Effector memory CD8-positive, alpha-beta T cell (primary cell): ENCODE data around the gene PFAS.

ENCODE experiments used
- ATAC-seq: fragments of 150-1000 bp; cut with Tn5 transposase; replicated peaks from 2 replicates; pipeline ENCODE4 v1.10.0; 2021; ENCODE audit warnings: mild to moderate bottlenecking, moderate library complexity
- DNase-seq, 3 experiments: peaks; one replicate each; pipeline ENCODE4 v3.0.0; 2021
- H3K27ac Mint-ChIP-seq, 2 donors: one replicate each; pipeline ENCODE4 v1.8.0; 2022; ENCODE audit warnings: mild to moderate bottlenecking in 2 of 2, mixed read lengths in 2 of 2, moderate library complexity in 2 of 2
- H3K27me3 Mint-ChIP-seq, 2 donors: one replicate each; pipeline ENCODE4 v1.8.0; 2022; ENCODE audit warnings: mixed read lengths in 2 of 2
- H3K36me3 Mint-ChIP-seq: one replicate; pipeline ENCODE4 v1.8.0; 2022; ENCODE audit warnings: mild to moderate bottlenecking, moderate library complexity, mixed read lengths; ENCODE audit not compliant: insufficient read depth
- H3K4me1 Mint-ChIP-seq, 2 donors: one replicate each; pipeline ENCODE4 v1.8.0; 2022; ENCODE audit warnings: low read depth in 2 of 2, mixed read lengths in 2 of 2
- H3K4me3 Mint-ChIP-seq, 2 donors: one replicate each; pipeline ENCODE4 v1.8.0; 2022; ENCODE audit warnings: mild to moderate bottlenecking in 2 of 2, mixed read lengths in 2 of 2, moderate library complexity in 2 of 2
- H3K9me3 Mint-ChIP-seq, 2 donors: one replicate each; pipeline ENCODE4 v1.8.0; 2022; ENCODE audit warnings: mixed read lengths in 2 of 2

Gene PFAS

DNA sequence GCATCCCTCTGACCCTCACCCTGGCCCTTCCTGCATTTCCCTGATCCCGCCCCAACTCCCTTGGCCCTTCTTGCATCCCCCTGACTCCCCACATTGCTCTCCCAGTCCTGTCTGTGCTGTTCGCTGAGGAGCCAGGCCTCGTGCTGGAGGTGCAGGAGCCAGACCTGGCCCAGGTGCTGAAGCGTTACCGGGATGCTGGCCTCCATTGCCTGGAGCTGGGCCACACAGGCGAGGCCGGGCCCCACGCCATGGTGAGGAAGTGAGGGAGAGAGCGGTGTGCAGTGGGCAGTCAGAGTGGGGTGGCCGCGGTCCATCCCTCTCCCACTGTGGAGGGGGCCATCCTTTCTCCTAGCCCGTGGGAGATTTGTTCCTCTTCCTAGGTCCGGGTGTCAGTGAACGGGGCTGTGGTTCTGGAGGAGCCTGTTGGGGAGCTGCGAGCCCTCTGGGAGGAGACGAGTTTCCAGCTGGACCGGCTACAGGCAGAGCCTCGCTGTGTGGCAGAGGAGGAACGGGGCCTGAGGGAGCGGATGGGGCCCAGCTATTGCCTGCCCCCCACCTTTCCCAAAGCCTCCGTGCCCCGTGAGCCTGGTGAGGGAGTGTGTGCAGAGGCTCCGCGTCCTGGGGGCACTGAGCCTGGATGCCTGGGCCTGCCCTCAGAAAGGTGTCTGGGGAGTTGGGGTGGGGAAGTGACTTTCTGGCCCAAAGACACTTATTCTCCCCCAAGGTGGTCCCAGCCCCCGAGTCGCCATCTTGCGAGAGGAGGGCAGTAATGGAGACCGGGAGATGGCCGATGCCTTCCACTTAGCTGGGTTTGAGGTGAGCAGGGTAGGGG, 17.8 kb downstream of the PFAS start:
- peaks cover 6% of the 10 kb centered on the region for H3K36me3 Mint-ChIP-seq
- no peak for ATAC-seq
- no peak overlapping the region for H3K4me3 Mint-ChIP-seq
- H3K9me3 Mint-ChIP-seq, result no peaks in the 10 kb centered on the region
- DNase-seq, result no peak
- H3K27me3 Mint-ChIP-seq, result no peaks in the 10 kb centered on the region
- H3K4me1 Mint-ChIP-seq, result no peaks in the 10 kb centered on the region
- H3K27ac Mint-ChIP-seq, result peak overlapping the region in 1 of 2 donors; percentile 66

GRCh38 chr17:8267480-8268147, 18.5 kb downstream of the PFAS start:
- no peak for ATAC-seq
- no peaks in the 10 kb centered on the region for H3K4me1 Mint-ChIP-seq
- no peaks in the 10 kb centered on the region for H3K27me3 Mint-ChIP-seq
- no peak for DNase-seq
- peaks cover 6% of the 10 kb centered on the region for H3K36me3 Mint-ChIP-seq
- H3K4me3 Mint-ChIP-seq, result no peak overlapping the region
- H3K9me3 Mint-ChIP-seq, result no peaks in the 10 kb centered on the region
- no peak overlapping the region for H3K27ac Mint-ChIP-seq

GRCh38 chr17:8268550-8269298, 19.6 kb downstream of the PFAS start:
- no peak overlapping the region for H3K4me3 Mint-ChIP-seq
- no peaks in the 10 kb centered on the region for H3K27me3 Mint-ChIP-seq
- ATAC-seq (no peak), DNase-seq (no peak)
- H3K27ac Mint-ChIP-seq, result peak overlapping the region in 1 of 2 donors; percentile 62
- peaks cover 6% of the 10 kb centered on the region for H3K36me3 Mint-ChIP-seq
- H3K9me3 Mint-ChIP-seq, result no peaks in the 10 kb centered on the region
- H3K4me1 Mint-ChIP-seq, result no peaks in the 10 kb centered on the region

DNA sequence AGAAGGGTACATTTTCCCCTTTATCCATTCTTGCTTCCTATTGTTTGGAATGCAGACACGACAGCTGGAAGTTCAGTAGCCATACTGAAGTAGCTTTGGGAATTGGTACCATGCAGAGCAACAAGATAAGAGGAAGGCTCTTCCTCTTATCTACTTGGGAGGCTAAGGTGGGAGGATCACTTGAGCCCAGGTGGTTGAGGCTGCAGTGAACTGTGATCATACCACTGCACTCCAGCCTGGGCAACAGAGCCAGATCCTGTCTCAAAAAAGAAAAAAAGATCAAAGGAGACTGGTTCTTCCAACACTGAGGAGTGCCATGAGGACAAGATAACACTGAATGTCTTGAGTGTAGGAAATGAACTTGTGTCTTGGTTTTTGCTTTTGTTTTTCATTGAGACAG, 23.3 kb downstream of the PFAS start:
- no peaks in the 10 kb centered on the region for H3K27me3 Mint-ChIP-seq
- H3K27ac Mint-ChIP-seq, result no peak overlapping the region
- H3K4me3 Mint-ChIP-seq, result no peak overlapping the region
- ATAC-seq (no peak), DNase-seq (no peak)
- H3K36me3 Mint-ChIP-seq, result peaks cover 3% of the 10 kb centered on the region
- H3K4me1 Mint-ChIP-seq, result peaks cover 0 to 2% of the 10 kb centered on the region in 2 donors
- H3K9me3 Mint-ChIP-seq, result no peaks in the 10 kb centered on the region

DNA sequence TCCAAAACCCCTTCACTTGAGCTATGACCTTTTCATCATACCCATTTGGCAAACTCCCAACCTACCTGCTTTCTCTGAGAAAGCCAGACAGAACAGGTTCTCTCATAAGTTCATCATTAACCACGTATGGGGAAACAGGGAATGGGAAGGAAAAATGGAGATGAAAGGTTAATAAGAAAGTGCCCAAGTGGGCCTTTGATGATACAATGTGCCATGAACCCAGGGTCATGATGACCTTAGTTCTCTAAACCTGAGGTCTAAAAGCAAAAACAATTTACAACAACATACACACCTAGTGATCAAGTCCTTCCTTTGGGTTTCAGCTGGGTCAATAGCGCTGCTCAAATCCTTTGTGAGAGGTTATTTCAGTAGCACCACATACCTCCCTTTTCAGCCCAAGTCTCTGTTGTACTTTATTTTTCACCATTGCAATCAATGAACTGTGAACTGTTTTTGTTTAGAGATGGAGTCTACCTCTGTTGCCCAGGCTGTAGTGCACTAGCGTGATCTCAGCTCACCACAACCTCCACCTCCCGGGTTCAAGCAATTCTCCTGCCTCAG, 24.9 kb downstream of the PFAS start:
- no peak for DNase-seq
- Mint-ChIP-seq H3K9me3 (no peaks in the 10 kb centered on the region), H3K4me3 (no peak overlapping the region), H3K36me3 (peaks cover 3% of the 10 kb centered on the region), H3K27ac (peak overlapping the region in 1 of 2 donors; percentile 41), H3K27me3 (no peaks in the 10 kb centered on the region), H3K4me1 (peaks cover 0 to 2% of the 10 kb centered on the region in 2 donors)
- ATAC-seq, result no peak

DNA sequence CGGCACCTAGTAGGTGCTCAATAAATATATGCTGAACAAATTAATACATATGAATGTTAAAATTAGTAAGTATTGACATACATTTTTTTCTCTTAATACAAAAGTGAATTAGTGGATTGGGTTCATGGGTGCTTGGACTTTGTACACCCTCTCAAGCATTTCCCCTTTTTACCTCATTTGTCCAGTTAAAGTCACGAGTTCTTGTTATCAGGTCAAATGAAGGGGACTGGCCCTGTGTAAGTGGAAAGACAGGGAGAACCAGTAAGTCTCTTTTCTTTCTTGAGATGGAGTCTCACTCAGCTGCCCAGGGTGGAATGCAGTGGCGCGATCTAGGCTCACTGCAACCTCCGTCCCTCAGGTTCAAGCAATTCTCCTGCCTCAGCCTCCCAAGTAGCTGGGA, 25.7 kb downstream of the PFAS start:
- H3K27ac Mint-ChIP-seq, result no peak overlapping the region
- DNase-seq, result no peak
- H3K4me3 Mint-ChIP-seq, result no peak overlapping the region
- peaks cover 0 to 4% of the 10 kb centered on the region in 2 donors for H3K27me3 Mint-ChIP-seq
- peaks cover 3% of the 10 kb centered on the region for H3K36me3 Mint-ChIP-seq
- no peaks in the 10 kb centered on the region for H3K9me3 Mint-ChIP-seq
- peaks cover 0 to 2% of the 10 kb centered on the region in 2 donors for H3K4me1 Mint-ChIP-seq
- no peak for ATAC-seq

DNA sequence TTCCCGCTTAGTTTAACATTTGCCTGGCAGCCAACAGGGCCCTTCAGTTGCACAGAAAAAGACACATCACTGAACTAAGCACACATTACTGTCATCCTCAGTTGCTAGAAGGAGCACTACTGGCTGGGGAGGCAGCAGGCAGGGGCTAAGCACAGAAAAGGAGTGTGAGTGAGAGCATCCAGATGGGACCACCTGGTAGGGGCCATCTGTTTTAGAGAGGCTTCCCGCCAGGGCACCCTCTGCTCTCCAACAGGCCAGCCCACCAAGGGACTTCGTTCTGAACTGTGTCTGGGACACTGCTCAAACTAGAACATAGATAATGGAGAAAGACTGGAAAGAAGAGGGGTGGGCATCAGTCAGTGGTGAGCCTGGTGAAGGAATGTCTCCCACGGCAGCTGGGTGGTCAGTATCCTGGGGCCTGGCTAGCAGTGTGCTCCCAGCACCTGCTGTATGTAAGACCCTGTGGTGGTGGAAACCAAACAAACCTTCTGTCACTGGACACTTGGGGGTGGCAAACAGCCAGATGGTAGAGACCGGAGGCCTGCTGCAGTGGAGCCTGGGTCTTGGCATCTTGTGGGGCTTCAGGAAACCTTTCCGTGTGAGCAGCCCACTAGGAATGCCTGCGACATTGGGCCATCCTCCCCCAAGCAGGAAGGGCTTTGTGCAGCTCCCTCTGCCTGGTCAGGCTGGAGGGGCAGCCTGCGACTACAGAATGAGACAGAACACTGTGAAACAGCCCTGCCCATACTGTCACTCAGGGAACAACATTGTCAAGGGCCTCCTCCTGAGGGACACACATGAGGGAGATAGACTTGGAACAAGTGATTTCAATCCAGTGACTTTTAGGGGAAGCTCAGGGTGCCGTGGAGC, 26.6 kb downstream of the PFAS start:
- no peaks in the 10 kb centered on the region for H3K36me3 Mint-ChIP-seq
- H3K27me3 Mint-ChIP-seq, result peaks cover 0 to 7% of the 10 kb centered on the region in 2 donors
- no peak for ATAC-seq
- H3K27ac Mint-ChIP-seq, result no peak overlapping the region
- no peak for DNase-seq
- no peak overlapping the region for H3K4me3 Mint-ChIP-seq
- no peaks in the 10 kb centered on the region for H3K9me3 Mint-ChIP-seq
- H3K4me1 Mint-ChIP-seq, result peaks cover 0 to 2% of the 10 kb centered on the region in 2 donors

- Mint-ChIP-seq H3K27ac (no peak overlapping the region), H3K36me3 (no peaks in the 10 kb centered on the region), H3K27me3 (peaks cover 0 to 7% of the 10 kb centered on the region in 2 donors), H3K4me1 (peaks cover 0 to 2% of the 10 kb centered on the region in 2 donors), H3K4me3 (no peak overlapping the region), H3K9me3 (no peaks in the 10 kb centered on the region)
- ATAC-seq (no peak), DNase-seq (no peak)
Measured at GRCh38 chr17:8277317-8277716, 28.2 kb downstream of the PFAS start.

- ATAC-seq (no peak), DNase-seq (no peak)
- Mint-ChIP-seq H3K4me1 (peaks cover 9% of the 10 kb centered on the region in 2 donors), H3K27ac (peak overlapping the region in 1 of 2 donors; percentile 7), H3K9me3 (no peaks in the 10 kb centered on the region), H3K4me3 (no peak overlapping the region), H3K27me3 (peaks cover 0 to 7% of the 10 kb centered on the region in 2 donors), H3K36me3 (no peaks in the 10 kb centered on the region)
Measured at GRCh38 chr17:8282345-8282744, 33.3 kb downstream of the PFAS start.

DNA sequence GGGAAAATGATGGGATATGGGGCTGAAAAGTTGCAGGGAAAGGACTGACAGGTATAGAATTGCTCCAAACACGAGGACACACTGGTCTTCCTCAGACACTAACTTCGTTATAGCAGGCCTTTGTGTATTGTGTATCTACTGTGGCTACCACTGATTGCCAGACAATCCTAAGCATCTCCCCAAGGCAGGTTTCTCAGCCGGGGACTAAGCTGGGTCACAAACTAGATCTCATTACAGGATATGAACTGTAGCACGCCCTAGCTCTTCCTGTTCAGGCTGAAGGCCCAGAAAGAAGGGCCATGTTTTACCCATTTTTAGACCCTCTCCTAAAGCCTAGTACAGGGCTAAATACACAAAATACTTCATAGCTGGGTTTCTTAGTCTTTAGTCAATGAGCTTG, 34.3 kb downstream of the PFAS start:
- no peak for DNase-seq
- H3K27ac Mint-ChIP-seq, result peak overlapping the region; percentile 7 to 49
- peaks cover 15 to 18% of the 10 kb centered on the region in 2 donors for H3K4me1 Mint-ChIP-seq
- no peaks in the 10 kb centered on the region for H3K36me3 Mint-ChIP-seq
- H3K27me3 Mint-ChIP-seq, result peaks cover 0 to 7% of the 10 kb centered on the region in 2 donors
- ATAC-seq, result no peak
- no peak overlapping the region for H3K4me3 Mint-ChIP-seq
- H3K9me3 Mint-ChIP-seq, result no peaks in the 10 kb centered on the region

GRCh38 chr17:8284126-8284525, 35.0 kb downstream of the PFAS start:
- no peak for ATAC-seq
- Mint-ChIP-seq H3K9me3 (no peaks in the 10 kb centered on the region), H3K27me3 (peaks cover 0 to 7% of the 10 kb centered on the region in 2 donors), H3K4me3 (peak overlapping the region; percentile 46 to 56), H3K4me1 (peaks cover 18 to 20% of the 10 kb centered on the region in 2 donors), H3K27ac (peak overlapping the region; percentile 49 to 79), H3K36me3 (no peaks in the 10 kb centered on the region)
- DNase-seq, result no peak

- DNase-seq (no peak), ATAC-seq (no peak)
- Mint-ChIP-seq H3K27me3 (no peaks in the 10 kb centered on the region), H3K36me3 (peaks cover 5% of the 10 kb centered on the region), H3K4me3 (no peak overlapping the region), H3K27ac (peak overlapping the region in 1 of 2 donors; percentile 49), H3K9me3 (no peaks in the 10 kb centered on the region), H3K4me1 (peaks cover 26 to 31% of the 10 kb centered on the region in 2 donors)
Measured at GRCh38 chr17:8285270-8286181, 36.4 kb downstream of the PFAS start.
